ENCODE measurements around the gene SSH2.

SSH2 gene

DNA sequence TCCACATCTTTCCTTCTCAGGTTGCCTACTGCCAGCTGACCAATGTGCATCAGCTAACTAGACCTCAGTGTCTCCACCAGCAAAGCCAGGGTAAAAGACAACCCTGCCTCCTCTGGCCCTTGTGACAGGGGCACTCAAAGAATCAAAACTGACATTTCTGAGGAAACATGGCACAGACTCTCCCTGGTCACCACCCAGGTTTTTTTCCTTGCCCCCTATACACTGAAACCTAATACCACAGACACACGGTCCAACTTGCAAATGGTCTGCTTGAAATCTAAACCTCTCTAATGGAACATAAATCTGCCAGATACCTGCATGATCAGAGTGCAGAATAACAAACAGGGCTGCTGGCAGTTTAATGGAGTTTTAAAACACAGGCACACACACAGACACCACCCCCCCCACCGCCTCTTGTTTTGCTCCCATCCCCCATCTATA is 287.8 kb downstream of the SSH2 start (continued):
- TF ChIP-seq GLI4 (tag by site-specific recombination; IDR thresholded peaks at IDR 0.05) (no peak), ZNF785 (tag by site-specific recombination; IDR thresholded peaks at IDR 0.05) (no peak), PRDM1 (tag by site-specific recombination; IDR thresholded peaks at IDR 0.05) (no peak), REPIN1 (tag by site-specific recombination; IDR thresholded peaks at IDR 0.05; ENCODE audit: low read depth) (no peak), ZNF391 (tag by site-specific recombination; IDR thresholded peaks at IDR 0.05; ENCODE audit: borderline replicate concordance, low read depth) (peak; percentile 58; the same call in 1 of the 2 replicates), EGR2 (tag by site-specific recombination; IDR thresholded peaks at IDR 0.05; ENCODE audit: low read depth) (no peak), ZNF621 (tag by site-specific recombination; IDR thresholded peaks at IDR 0.05) (no peak), ZBTB7A (tag by site-specific recombination; IDR thresholded peaks at IDR 0.05; ENCODE audit: low read depth) (no peak), ZNF701 (tag by site-specific recombination; IDR thresholded peaks at IDR 0.05) (no peak), ZNF184 (tag by site-specific recombination; IDR thresholded peaks at IDR 0.05) (no peak), ZNF354C (tag by site-specific recombination; IDR thresholded peaks at IDR 0.05; ENCODE audit: borderline replicate concordance, low read depth) (no peak)
- TF ChIP-seq, protein P1, sequence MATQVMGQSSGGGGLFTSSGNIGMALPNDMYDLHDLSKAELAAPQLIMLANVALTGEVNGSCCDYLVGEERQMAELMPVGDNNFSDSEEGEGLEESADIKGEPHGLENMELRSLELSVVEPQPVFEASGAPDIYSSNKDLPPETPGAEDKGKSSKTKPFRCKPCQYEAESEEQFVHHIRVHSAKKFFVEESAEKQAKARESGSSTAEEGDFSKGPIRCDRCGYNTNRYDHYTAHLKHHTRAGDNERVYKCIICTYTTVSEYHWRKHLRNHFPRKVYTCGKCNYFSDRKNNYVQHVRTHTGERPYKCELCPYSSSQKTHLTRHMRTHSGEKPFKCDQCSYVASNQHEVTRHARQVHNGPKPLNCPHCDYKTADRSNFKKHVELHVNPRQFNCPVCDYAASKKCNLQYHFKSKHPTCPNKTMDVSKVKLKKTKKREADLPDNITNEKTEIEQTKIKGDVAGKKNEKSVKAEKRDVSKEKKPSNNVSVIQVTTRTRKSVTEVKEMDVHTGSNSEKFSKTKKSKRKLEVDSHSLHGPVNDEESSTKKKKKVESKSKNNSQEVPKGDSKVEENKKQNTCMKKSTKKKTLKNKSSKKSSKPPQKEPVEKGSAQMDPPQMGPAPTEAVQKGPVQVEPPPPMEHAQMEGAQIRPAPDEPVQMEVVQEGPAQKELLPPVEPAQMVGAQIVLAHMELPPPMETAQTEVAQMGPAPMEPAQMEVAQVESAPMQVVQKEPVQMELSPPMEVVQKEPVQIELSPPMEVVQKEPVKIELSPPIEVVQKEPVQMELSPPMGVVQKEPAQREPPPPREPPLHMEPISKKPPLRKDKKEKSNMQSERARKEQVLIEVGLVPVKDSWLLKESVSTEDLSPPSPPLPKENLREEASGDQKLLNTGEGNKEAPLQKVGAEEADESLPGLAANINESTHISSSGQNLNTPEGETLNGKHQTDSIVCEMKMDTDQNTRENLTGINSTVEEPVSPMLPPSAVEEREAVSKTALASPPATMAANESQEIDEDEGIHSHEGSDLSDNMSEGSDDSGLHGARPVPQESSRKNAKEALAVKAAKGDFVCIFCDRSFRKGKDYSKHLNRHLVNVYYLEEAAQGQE (tag by site-specific recombination; IDR thresholded peaks at IDR 0.05): no peak
- TF ChIP-seq, protein P2, sequence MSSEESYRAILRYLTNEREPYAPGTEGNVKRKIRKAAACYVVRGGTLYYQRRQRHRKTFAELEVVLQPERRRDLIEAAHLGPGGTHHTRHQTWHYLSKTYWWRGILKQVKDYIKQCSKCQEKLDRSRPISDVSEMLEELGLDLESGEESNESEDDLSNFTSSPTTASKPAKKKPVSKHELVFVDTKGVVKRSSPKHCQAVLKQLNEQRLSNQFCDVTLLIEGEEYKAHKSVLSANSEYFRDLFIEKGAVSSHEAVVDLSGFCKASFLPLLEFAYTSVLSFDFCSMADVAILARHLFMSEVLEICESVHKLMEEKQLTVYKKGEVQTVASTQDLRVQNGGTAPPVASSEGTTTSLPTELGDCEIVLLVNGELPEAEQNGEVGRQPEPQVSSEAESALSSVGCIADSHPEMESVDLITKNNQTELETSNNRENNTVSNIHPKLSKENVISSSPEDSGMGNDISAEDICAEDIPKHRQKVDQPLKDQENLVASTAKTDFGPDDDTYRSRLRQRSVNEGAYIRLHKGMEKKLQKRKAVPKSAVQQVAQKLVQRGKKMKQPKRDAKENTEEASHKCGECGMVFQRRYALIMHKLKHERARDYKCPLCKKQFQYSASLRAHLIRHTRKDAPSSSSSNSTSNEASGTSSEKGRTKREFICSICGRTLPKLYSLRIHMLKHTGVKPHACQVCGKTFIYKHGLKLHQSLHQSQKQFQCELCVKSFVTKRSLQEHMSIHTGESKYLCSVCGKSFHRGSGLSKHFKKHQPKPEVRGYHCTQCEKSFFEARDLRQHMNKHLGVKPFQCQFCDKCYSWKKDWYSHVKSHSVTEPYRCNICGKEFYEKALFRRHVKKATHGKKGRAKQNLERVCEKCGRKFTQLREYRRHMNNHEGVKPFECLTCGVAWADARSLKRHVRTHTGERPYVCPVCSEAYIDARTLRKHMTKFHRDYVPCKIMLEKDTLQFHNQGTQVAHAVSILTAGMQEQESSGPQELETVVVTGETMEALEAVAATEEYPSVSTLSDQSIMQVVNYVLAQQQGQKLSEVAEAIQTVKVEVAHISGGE (tag by site-specific recombination; conservative IDR thresholded peaks at IDR 0.05; ENCODE audit: low read depth): no peak
- TF ChIP-seq, protein P3, sequence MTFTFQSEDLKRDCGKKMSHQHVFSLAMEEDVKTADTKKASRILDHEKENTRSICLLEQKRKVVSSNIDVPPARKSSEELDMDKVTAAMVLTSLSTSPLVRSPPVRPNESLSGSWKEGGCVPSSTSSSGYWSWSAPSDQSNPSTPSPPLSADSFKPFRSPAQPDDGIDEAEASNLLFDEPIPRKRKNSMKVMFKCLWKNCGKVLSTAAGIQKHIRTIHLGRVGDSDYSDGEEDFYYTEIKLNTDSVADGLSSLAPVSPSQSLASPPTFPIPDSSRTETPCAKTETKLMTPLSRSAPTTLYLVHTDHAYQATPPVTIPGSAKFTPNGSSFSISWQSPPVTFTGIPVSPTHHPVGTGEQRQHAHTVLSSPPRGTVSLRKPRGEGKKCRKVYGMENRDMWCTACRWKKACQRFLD (tag by site-specific recombination; IDR thresholded peaks at IDR 0.05): no peak
- TF ChIP-seq, protein P4, sequence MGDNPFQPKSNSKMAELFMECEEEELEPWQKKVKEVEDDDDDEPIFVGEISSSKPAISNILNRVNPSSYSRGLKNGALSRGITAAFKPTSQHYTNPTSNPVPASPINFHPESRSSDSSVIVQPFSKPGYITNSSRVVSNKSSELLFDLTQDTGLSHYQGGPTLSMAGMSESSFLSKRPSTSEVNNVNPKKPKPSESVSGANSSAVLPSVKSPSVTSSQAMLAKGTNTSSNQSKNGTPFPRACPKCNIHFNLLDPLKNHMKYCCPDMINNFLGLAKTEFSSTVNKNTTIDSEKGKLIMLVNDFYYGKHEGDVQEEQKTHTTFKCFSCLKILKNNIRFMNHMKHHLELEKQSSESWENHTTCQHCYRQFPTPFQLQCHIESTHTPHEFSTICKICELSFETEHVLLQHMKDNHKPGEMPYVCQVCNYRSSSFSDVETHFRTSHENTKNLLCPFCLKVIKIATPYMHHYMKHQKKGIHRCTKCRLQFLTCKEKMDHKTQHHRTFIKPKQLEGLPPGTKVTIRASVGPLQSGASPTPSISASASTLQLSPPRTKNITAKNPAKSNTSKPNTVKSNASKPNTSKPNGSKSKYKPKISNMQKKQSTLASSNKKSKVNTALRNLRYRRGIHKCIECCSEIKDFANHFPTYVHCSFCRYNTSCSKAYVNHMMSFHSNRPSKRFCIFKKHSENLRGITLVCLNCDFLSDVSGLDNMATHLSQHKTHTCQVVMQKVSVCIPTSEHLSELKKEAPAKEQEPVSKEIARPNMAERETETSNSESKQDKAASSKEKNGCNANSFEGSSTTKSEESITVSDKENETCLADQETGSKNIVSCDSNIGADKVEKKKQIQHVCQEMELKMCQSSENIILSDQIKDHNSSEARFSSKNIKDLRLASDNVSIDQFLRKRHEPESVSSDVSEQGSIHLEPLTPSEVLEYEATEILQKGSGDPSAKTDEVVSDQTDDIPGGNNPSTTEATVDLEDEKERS (tag by site-specific recombination; IDR thresholded peaks at IDR 0.05): no peak

All from HEK293 (cell line).